T-helper 1 cell treated with Interleukin-12 subunit alpha and Interleukin-12 subunit beta and Interleukin-4 antibody, amounts not matched to agents 30 ng/mL and 1 ng/mL, for 36 hours (primary cell): ENCODE data around the gene TRPT1. TPM values are rescaled to one million over a fixed set of nuclear protein-coding genes. Genes with fewer than 3 reads are reported as not detected.

Source experiments
- intact Hi-C: fragments of 100-400 bp; cut with micrococcal nuclease; formaldehyde crosslinking; loops from one replicate; pipeline ENCODE4 v1.15.1; 2024
- total RNA-seq: library from RNA; stranded (reverse); gene quantifications from 2 replicates; pipeline ENCODE4 v1.2.3, GENCODE V29; 2022

Gene TRPT1
- 28.1 and 28.2 TPM in 2 replicates for total RNA-seq

DNA sequence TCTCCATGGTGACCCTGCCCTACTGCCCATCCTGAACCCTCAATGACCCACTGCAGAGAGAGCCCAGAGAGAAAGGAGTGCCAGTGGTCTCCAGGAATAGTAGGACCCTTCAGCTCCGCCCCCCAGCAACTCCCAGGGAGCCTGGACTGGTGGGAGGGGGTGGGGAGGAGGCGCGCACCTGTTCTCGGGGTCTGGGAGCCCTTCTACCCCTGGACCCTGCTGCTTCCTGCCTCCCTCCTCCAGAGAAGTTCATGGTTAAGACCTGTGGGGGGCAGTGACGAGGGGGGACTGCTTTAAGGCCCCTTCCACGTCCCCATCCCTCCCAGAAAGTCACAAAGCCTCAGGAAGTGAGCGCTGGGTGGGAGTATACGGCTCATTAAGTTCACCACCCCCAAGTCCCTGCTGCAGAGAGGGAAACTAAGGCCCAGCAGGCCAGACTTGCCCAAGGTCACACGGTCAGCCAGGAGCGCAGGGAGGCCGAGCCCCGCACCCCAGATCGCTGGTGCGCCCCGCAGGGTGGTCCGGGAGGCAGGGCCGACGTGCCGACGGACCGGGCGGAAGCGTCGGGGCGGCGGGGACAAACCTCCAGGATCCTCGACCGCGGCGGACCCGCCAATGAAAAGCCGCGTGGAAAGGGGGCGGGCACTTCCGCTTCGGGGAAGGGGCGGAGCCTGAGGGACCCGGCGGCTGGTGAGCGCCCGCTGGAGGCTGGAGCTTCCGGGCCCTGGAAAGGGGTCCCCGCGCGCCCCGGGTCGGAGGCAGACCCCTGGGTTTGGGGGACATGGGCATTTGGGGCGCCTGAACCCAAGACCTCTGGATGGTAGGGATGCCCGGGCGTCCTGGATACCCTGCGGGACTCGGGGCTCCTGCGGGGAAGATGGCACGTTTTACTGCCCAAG is at the start of gene TRPT1, which contains the start of gene NUDT22:
Gene TRPT1, minus strand, starts transcription at position 579 of the 899 bp plus-strand sequence. Its CDS starts 326 bp downstream, at position 253.
Gene NUDT22, plus strand, starts transcription at position 667 of the 899 bp plus-strand sequence. CDS start 379 bp downstream, outside the sequence.
- intact Hi-C loops, result loop anchor here (1.0 kb wide), 4 partner anchors 14 to 44 kb away; no protein-coding TSS in a partner anchor

DNA sequence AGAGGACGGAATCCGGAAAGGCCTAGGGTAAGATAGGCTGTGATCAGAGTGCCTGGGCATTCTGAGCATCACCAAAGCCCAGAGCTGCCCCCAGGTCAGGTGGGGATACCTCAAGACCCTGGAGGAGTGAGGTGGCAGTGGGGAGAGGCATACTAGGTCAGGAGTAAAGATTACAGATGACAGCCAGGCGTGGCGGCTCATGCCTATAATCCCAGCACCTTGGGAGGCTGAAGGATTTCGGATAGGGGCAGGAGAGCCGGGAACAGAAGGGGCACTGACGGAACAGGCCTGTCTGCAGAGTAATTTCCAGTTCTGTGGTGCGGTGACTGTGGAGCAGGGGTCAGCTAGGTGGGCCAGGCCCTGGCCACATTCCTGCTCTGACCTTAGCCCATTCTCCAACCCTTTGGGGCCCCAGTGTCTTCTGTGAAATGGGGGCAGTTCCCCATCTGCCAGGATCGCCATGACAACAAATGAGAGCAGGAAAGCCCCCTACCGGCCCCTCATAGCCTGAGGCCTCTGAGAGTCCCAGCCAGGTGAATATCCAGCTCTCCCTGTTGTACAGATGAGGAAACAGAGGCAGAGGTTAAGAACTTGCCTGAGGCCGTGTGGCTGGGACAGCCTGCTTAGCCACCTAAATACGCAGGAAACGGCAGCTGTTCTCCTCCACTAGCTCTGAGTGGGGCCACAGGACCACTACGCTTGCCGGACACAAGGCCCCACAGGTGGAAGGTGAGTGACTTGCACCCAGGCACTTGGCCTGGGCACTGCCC is 49.2 kb upstream of the TRPT1 start:
- intact Hi-C loops, result no loop called here

GRCh38 chr11:64269540-64270220 is 43.7 kb upstream of the TRPT1 start:
- intact Hi-C loops, result loop anchor here (1.0 to 2.0 kb wide), 14 partner anchors 16 to 648 kb away; partner anchors contain the start of genes ATG2A, CCDC88B, DNAJC4 and ESRRA

DNA sequence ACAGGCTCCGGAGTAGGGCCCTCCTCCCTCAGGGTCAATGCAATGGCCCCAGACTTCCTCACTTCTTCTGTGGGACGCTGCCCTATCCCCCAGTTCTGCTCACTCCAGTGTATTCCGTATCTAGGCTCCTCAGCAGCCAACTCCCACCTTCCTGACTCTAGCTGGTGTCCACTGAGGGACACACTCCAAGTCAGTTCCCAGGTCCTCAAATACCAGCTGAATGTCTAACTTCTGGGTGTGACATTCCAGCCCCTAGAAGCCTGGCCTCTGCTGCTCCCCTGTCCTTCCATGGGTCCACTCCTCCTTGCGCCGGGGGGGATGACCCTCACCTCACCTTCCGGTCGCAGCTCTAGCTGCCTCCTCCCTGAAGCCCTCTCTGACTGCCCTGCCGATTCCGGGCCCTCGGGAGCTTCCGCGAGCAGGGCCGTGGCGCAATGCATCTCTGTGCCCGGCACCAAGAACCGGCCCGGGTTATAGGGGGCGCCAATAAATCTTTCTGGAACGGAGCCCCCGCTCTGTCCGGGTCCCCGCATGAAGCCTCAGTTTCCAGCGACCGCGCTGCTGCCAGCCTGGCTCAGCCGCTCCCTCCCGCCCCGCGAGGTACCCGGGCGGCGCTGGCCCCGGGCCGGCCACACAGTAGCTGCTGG is 43.0 kb upstream of the TRPT1 start:
- intact Hi-C loops, result loop anchor here (1.0 to 2.0 kb wide), 6 partner anchors 18 to 509 kb away; partner anchors contain the start of genes CCDC88B, DNAJC4, PLCB3 and PPP1R14B

DNA sequence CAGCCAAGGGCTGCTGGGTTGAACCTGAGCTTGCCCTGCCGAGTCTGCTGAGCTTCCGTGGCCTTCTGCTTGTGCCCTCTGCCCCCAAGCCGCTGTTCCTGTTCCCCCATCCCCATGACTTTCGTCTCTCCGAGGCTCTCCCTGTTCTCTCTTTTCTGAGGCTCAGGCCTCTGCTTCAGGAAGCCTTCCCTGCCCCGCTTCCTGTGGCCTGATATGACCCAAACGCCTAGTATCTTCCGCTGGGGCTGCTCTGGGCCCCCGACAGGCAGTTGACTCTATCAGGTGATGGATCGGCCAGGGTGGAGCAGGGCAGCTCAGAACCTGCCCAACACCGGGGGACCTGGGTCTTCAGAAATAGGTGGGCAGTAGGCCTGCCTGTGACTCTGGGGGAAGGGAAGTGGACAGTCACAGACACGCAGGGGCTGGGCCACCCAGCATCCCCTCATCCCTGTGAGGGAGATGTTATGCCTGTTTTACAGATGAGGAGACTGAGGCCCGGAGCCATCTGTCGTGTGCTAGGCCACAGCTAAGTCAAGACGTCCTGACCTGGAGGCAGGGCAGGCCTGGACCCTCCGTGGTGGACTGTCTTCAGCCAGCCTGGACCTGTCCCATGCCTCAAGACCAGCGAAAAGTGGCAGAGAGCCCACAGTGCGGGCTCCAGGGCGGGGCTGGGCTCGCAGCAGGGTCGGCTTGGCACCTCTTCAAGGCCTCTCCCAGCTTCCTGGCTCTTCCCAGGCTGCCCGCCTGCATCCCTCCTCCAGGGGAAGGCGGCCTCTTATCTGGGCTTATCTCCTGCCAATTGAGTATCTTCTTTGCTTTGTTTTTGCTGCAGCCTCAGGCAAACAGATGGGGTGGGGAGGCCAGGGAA is 42.3 kb upstream of the TRPT1 start:
- intact Hi-C loops, result loop anchor here (2.0 kb wide), 1 partner anchor 73 kb away; the partner anchor contains the start of gene CCDC88B

DNA sequence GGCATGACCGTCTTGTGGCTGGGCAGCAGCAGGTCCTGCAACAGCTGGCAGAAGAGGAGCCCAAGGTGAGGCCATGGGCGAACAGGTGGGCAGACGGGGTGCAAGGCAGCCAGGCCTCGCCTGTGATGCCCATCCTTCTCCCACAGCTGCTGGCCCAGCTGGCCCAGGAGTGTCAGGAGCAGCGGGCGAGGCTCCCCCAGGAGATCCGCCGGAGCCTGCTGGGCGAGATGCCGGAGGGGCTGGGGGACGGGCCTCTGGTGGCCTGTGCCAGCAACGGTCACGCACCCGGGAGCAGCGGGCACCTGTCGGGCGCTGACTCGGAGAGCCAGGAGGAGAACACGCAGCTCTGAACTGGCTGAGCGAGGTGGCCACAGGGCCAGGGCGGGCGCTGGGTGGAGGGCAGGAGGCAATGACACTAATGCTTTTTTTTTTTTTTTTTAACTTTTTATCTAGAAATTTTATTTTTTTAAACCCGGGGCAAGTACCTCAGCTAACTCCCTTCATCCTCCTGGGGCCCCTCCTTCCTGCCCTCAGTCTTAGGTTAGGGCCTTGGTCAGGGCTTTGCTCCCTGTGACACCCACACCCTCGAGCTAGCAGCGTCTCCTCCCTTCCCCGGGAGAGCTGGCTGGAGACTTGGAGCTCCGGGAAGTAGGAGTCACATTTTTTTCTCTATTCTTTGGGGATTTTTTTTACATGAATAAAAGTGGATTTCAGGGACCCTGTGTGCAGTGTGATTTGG is 41.4 kb upstream of the TRPT1 start:
- intact Hi-C loops, result no loop called here

GRCh38 chr11:64266339-64266738 is 40.4 kb upstream of the TRPT1 start:
- intact Hi-C loops, result no loop called here

DNA sequence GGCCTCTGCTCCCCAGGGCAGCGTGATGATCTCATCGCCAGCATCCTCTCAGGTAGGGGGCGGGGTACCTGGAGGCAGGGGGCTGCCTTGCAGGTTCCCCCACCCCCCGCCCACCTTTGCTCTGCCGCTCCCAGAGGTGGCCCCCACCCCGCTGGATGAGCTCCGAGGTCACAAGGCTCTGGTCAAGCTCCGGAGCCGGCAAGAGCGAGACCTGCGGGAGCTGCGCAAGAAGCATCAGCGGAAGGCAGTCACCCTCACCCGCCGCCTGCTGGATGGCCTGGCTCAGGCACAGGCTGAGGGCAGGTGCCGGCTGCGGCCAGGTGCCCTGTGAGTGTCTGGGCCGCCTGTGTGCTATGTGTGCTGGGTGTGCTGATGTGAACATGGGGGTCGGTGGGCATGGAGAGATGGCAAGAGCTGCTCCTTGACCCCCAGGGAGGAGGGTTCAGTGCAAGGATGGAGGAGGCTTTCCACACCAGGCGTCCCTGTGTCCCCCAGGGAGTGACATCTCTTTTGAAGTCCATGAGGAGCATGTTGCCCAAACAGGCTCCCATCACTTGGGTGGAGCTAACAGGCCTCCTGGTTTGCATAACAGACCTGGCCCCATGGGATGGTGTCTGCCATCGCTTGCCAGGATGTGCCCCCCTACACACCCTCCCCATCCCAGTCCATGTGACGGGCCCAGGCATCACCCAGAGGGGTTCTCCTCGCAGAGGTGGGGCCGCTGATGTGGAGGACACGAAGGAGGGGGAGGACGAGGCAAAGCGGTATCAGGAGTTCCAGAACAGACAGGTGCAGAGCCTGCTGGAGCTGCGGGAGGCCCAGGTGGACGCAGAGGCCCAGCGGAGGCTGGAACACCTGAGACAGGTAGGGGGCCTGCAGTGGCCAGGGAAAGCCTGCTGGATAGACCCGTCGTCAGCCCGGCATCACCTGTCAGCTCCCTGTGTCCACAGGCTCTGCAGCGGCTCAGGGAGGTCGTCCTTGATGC is 39.5 kb upstream of the TRPT1 start:
- intact Hi-C loops, result no loop called here

GRCh38 chr11:64264371-64264852 is 38.4 kb upstream of the TRPT1 start:
- intact Hi-C loops, result no loop called here

- intact Hi-C loops, result no loop called here
These were observed 37.9 kb upstream of the TRPT1 start for GRCh38 chr11:64263947-64264317.

DNA sequence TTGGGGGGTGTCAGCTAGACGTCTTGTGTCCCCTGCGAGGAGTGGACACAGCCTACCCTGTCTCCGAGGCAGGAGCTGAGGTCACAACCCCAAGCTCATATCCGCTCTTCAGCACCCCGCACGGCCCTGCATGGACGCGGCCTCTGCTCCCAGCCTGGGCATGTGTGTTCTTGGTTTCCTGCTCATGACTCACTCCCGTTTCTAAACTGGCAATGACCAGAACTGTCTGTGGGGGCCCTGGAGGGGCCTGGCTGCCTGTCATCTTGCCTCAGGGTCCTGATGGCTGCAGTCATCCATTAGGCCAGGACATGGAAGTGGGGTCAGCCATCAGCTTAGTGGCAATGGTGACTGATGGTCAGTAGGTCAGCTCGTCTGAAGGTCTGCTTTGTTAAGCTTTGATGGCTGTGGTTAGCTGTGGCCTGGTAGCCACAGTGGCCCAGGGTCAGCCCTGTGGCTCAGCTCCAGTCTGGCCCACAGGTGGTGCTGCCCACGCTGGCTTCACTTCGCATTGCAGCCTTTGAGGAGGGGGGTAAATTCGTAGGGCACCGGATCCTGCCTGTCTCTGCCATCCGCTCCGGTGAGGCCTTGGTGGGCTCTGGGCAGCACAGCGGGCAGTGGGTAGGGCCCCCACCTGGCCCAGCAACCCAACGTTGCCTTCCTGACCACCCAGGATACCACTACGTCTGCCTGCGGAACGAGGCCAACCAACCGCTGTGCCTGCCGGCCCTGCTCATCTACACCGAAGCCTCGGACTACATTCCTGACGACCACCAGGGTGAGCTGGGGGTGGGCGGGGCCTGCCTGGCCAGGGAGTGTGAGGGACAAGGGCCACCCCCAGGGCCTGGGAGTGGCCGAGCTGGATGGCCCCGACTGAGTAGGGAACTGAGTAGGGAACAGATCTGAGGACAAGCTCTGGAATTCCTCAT is 37.3 kb upstream of the TRPT1 start:
- intact Hi-C loops, result no loop called here

DNA sequence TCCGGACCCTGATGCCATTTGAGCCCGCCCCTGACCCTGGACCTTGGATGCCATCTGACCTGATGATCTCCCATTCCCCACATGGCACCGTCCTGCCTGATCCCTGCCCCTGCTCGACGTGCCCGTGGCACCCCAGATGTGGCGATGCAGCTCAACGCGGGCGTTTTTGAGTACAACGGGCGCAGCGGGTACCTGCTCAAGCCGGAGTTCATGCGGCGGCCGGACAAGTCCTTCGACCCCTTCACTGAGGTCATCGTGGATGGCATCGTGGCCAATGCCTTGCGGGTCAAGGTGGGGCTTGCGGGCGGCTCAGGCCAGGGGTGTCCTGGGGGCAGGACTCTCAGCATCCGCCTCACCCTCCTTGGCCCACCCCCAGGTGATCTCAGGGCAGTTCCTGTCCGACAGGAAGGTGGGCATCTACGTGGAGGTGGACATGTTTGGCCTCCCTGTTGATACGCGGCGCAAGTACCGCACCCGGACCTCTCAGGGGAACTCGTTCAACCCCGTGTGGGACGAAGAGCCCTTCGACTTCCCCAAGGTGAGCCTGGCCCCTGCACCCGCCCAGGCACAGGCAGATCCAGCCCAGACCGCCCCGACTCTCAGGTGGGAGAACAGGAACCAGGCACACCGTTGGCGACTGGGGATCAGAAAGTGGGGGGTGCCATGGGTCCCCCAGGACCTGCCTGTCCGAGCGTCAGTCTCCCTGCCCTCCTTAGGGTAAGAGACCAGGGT is 36.5 kb upstream of the TRPT1 start:
- intact Hi-C loops, result no loop called here

DNA sequence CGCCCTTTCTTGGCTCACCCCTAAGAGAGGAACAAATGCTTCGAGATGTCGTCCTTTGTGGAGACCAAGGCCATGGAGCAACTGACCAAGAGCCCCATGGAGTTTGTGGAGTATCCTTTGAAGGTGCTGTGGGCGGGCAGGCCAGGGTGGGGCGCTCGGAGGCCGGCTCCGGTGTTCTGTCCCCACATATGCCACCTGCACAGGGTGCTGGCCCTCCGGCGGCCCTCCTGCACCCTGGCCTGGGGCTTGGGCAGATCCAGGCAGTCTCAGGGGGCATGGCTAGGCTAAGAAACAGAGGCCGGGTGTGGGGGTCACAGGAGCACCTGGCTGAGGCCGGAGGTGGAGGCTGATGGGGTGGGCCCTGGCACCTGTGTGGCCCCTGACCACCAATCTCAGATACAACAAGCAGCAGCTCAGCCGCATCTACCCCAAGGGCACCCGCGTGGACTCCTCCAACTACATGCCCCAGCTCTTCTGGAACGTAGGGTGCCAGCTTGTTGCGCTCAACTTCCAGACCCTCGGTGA is 35.6 kb upstream of the TRPT1 start:
- intact Hi-C loops, result no loop called here

DNA sequence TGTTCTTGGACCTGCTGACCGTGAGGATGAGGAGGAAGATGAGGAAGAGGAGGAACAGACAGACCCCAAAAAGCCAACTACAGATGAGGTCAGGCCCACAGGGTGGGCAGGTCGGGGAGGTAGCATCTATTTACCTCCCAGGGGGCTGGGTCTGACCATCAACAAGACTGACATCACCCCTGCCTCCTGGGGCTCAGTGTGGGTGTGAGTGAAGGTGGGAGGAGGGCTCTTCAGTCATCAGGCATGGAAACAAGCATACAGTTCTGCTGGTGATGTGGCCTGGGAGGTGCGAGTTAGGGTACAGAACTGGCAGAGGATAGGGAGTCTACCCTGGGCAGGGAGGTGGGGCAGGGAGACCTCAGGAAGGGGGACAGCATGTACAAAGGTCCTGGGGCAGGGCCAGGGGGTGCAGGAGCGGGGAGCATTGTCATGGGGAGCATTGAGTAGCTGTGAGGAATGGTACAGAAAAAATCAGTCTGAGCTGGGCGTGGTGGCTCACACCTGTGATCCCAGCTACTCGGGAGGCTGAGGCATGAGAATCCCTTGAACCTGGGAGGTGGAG is 34.2 kb upstream of the TRPT1 start:
- intact Hi-C loops, result no loop called here

- intact Hi-C loops, result no loop called here
These were observed 33.6 kb upstream of the TRPT1 start for GRCh38 chr11:64259533-64260067.
